Keratinocyte (primary cell): ENCODE results near the gene CSNK2A1. TPM values are rescaled to one million over a fixed set of nuclear protein-coding genes. Genes with fewer than 3 reads are reported as not detected.

Experiments
- DNase-seq: peaks from one replicate; pipeline ENCODE4 v3.0.0-alpha.2; 2011; ENCODE audit warnings: low read depth, missing footprints, low spot score
- FAIRE-seq: peaks from 2 replicates; lab custom pipeline; 2011; peaks lifted over from hg19 to GRCh38; lab: Jason Lieb, UNC
- H2AFZ ChIP-seq: 2 replicates; pipeline ENCODE4 v1.6.0; 2012; ENCODE audit warnings: low read length, control low read depth, inconsistent platforms; ENCODE audit not compliant: control insufficient read depth
- H3K27ac ChIP-seq: 2 replicates; pipeline ENCODE4 v1.5.1; 2011; ENCODE audit warnings: low read length; ENCODE audit not compliant: control insufficient read depth, insufficient read depth
- H3K27me3 ChIP-seq: 3 replicates; pipeline ENCODE4 v1.6.0; 2011; ENCODE audit warnings: low read length; ENCODE audit not compliant: control insufficient read depth, insufficient read depth; ENCODE audit errors: extremely low read depth
- H3K36me3 ChIP-seq, 2 experiments: 2 replicates in 1 of 2; 3 replicates in 1 of 2; pipeline ENCODE4 v1.5.1; 2011; ENCODE audit warnings: low read length in 2 of 2, mild to moderate bottlenecking in 1 of 2; ENCODE audit not compliant: control insufficient read depth in 2 of 2, insufficient read depth in 2 of 2; ENCODE audit errors: extremely low read depth in 1 of 2
- H3K4me1 ChIP-seq: 3 replicates; pipeline ENCODE4 v1.5.1; 2011; ENCODE audit warnings: low read length; ENCODE audit not compliant: control insufficient read depth, insufficient read depth; ENCODE audit errors: extremely low read depth
- H3K4me2 ChIP-seq: 3 replicates; pipeline ENCODE4 v1.6.0; 2011; ENCODE audit warnings: low read depth, low read length; ENCODE audit not compliant: control insufficient read depth, insufficient read depth; ENCODE audit errors: extremely low read depth
- H3K4me3 ChIP-seq, 3 experiments: fragments of 200-600 bp in 1 of 3; sonication (generic) in 1 of 3; 2 replicates in 2 of 3; 3 replicates in 1 of 3; pipeline ENCODE4 v1.5.1; 2011 to 2016; ENCODE audit warnings: low read length in 3 of 3, mild to moderate bottlenecking in 3 of 3, control low read depth in 2 of 3, inconsistent platforms in 1 of 3, low read depth in 1 of 3, mixed read lengths in 1 of 3, mixed run types in 1 of 3, moderate library complexity in 1 of 3; ENCODE audit not compliant: control insufficient read depth in 2 of 3, insufficient read depth in 2 of 3; ENCODE audit errors: extremely low read depth in 1 of 3
- H3K79me2 ChIP-seq: 2 replicates; pipeline ENCODE4 v1.6.0; 2012; ENCODE audit warnings: low read length; ENCODE audit not compliant: control insufficient read depth, insufficient read depth
- H3K9ac ChIP-seq: 3 replicates; pipeline ENCODE4 v1.6.0; 2011; ENCODE audit warnings: low read length; ENCODE audit not compliant: control insufficient read depth, insufficient read depth; ENCODE audit errors: extremely low read depth
- H3K9me1 ChIP-seq: 3 replicates; pipeline ENCODE4 v1.6.0; 2011; ENCODE audit warnings: low read length; ENCODE audit not compliant: control insufficient read depth, insufficient read depth; ENCODE audit errors: extremely low read depth
- H3K9me3 ChIP-seq: 2 replicates; pipeline ENCODE4 v1.5.1; 2012; ENCODE audit warnings: low read depth, low read length; ENCODE audit not compliant: control insufficient read depth
- H4K20me1 ChIP-seq: 3 replicates; pipeline ENCODE4 v1.6.0; 2011; ENCODE audit warnings: low read length; ENCODE audit not compliant: control insufficient read depth, insufficient read depth; ENCODE audit errors: extremely low read depth
- EZH2 ChIP-seq: IDR thresholded peaks from one replicate; pipeline ENCODE4 v1.6.1; 2012; ENCODE audit warnings: inconsistent platforms, mild to moderate bottlenecking, low read length, moderate library complexity
- dilution Hi-C: fragments of 300-500 bp; cut with MboI; formaldehyde crosslinking; loops from one replicate; pipeline ENCODE4 v1.7.0; 2020; ENCODE audit warnings: low sequenced_read_pairs; ENCODE audit not compliant: extremely low pct_ligation_motif_present
- polyA plus RNA-seq, 5 experiments: library from polyadenylated mRNA; depleted of rRNA in 3 of 5; stranded (reverse) in 3 of 5; stranded (forward) in 1 of 5; unstranded in 1 of 5; fragments of >200 nt; gene quantifications; 1 replicate in 1 of 5; 2 replicates in 3 of 5; 3 replicates in 1 of 5; pipeline versions ENCODE4 v1.2.1 to v1.2.3, GENCODE V29; 2011 to 2012; ENCODE audit warnings: missing spikeins in 2 of 5, low read depth in 1 of 5, low replicate concordance in 1 of 5
- TF ChIP-seq, protein P1 (sequence below), 3 experiments: IDR thresholded peaks in 1 of 3; conservative IDR thresholded peaks in 1 of 3; optimal IDR thresholded peaks in 1 of 3; 2 replicates in 2 of 3; 3 replicates in 1 of 3; pipeline versions ENCODE3 to v1.5.1; 2011; ENCODE audit warnings: low read length in 3 of 3, mild to moderate bottlenecking in 3 of 3, moderate library complexity in 2 of 3, control low read depth in 1 of 3, inconsistent platforms in 1 of 3; ENCODE audit not compliant: insufficient read depth in 2 of 3; ENCODE audit errors: extremely low read depth in 1 of 3

Gene CSNK2A1
- polyA plus RNA-seq, 1 donor (not counting 4 experiments of a cell fraction or from before 2014, with no cell fraction given) = 122 TPM

DNA sequence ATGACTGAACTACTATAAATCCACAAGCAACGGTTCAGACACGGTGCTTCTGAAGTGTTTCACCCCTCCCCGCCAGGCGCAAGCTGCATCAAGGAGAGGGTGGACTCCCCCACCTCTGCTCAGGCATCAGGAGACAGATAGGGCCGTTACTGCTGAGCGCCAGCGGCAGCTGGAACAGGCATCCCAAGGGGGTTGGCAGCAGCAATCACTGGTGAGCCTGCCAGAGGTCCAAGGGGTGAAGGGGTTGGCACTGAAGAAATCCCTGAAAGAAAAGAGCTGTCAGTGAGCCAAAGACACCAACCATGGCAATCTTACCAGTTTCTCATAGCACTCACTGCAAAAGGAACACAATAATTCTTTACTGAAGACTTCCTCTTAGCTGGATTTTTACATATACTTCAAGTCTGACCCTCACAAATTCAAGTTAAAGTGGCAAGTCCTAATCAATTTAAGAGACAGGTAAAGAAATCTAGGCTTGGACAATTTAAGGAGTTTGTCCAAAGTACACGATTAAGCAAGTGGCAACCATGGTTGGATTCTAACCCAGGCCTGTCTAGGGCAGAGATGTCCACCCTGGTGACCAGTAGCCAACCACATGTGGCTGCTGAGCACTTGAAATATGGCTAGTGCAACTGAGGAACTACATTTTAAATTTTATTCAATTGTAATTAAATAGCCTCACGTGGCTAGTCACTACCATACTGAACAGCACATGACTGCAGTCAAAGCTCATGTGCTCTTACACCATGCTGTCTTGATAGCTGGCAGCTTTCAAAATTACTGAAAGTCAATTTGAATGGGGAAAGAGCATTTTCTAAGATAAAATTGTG is 59.6 kb downstream of the CSNK2A1 start:
- peaks cover 40 to 45% of the 10 kb centered on the region in 2 experiments for H3K36me3 ChIP-seq
- no peak for FAIRE-seq

DNA sequence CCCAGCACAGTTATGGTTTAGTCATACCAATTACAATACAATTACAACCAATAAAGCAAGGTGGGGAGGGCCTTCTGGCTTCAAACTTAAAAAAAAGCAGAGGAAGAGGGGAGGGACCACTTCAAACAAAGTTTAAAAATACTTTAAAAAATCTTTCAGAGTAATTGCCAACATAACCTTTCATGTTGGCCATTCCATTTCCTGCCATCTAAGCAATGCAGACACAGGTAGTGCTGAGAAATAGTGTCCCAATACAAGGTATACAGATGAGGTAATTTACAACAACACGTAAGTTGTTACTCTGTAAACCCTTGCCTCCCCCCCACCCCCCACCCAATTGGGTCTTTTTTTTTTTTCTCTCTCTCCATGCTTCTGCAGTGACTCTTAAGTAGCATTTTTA is 62.4 kb downstream of the CSNK2A1 start:
- dilution Hi-C loops = no loop called here
- DNase-seq (no peak), FAIRE-seq (no peak)
- Histone ChIP-seq H4K20me1 (no peaks in the 10 kb centered on the region), H2AFZ (no peak overlapping the region), H3K36me3 (peaks cover 31 to 38% of the 10 kb centered on the region in 2 experiments), H3K27ac (no peak overlapping the region), H3K9ac (no peak overlapping the region), H3K27me3 (no peaks in the 10 kb centered on the region), H3K9me1 (no peaks in the 10 kb centered on the region), H3K4me1 (no peaks in the 10 kb centered on the region), H3K4me2 (no peak overlapping the region), H3K79me2 (no peaks in the 10 kb centered on the region), H3K4me3 (no peak overlapping the region), H3K9me3 (no peaks in the 10 kb centered on the region)
- TF ChIP-seq, protein P1, sequence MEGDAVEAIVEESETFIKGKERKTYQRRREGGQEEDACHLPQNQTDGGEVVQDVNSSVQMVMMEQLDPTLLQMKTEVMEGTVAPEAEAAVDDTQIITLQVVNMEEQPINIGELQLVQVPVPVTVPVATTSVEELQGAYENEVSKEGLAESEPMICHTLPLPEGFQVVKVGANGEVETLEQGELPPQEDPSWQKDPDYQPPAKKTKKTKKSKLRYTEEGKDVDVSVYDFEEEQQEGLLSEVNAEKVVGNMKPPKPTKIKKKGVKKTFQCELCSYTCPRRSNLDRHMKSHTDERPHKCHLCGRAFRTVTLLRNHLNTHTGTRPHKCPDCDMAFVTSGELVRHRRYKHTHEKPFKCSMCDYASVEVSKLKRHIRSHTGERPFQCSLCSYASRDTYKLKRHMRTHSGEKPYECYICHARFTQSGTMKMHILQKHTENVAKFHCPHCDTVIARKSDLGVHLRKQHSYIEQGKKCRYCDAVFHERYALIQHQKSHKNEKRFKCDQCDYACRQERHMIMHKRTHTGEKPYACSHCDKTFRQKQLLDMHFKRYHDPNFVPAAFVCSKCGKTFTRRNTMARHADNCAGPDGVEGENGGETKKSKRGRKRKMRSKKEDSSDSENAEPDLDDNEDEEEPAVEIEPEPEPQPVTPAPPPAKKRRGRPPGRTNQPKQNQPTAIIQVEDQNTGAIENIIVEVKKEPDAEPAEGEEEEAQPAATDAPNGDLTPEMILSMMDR (optimal IDR thresholded peaks at IDR 0.05 in 1 of 3, IDR thresholded peaks at IDR 0.05 in 1 of 3, conservative IDR thresholded peaks at IDR 0.05 in 1 of 3; ENCODE audit: extremely low read depth in 1 of 3, insufficient read depth in 2 of 3, low read length in 3 of 3) = no peak
- TF ChIP-seq EZH2 = no peak

More for the DNA sequence above, 59.6 kb downstream of the CSNK2A1 start:
- Histone ChIP-seq H3K9me3 (no peaks in the 10 kb centered on the region), H3K4me2 (no peak overlapping the region), H3K27me3 (no peaks in the 10 kb centered on the region), H3K4me3 (no peak overlapping the region), H3K4me1 (no peaks in the 10 kb centered on the region), H2AFZ (no peak overlapping the region), H3K79me2 (no peaks in the 10 kb centered on the region), H3K9ac (no peak overlapping the region), H4K20me1 (no peaks in the 10 kb centered on the region), H3K9me1 (no peaks in the 10 kb centered on the region), H3K27ac (no peak overlapping the region)
- TF ChIP-seq, protein P1 (optimal IDR thresholded peaks at IDR 0.05 in 1 of 3, IDR thresholded peaks at IDR 0.05 in 1 of 3, conservative IDR thresholded peaks at IDR 0.05 in 1 of 3; ENCODE audit: extremely low read depth in 1 of 3, insufficient read depth in 2 of 3, low read length in 3 of 3) = no peak
- no peak for TF ChIP-seq EZH2
- dilution Hi-C loops = no loop called here
- no peak for DNase-seq
